NB4 (cell line): Measurements from ENCODE around the gene INSR.

Experiments
- MYC ChIP-seq: IDR thresholded peaks from 2 replicates; pipeline ENCODE4 v1.6.1; 2011; ENCODE audit warnings: low read depth, low read length
- POLR2A ChIP-seq: IDR thresholded peaks from 2 replicates; pipeline ENCODE4 v1.6.1; 2011; ENCODE audit warnings: mild to moderate bottlenecking; ENCODE audit not compliant: insufficient read length; ENCODE audit errors: extremely low read depth
- TF ChIP-seq, protein P1 (sequence below): IDR thresholded peaks from one replicate; pipeline ENCODE4 v1.5.1; 2012; ENCODE audit warnings: low read depth, low read length
- TF ChIP-seq, protein P2 (sequence below): IDR thresholded peaks from 2 replicates; pipeline ENCODE4 v1.6.1; 2011; ENCODE audit warnings: low read depth, low read length

DNA sequence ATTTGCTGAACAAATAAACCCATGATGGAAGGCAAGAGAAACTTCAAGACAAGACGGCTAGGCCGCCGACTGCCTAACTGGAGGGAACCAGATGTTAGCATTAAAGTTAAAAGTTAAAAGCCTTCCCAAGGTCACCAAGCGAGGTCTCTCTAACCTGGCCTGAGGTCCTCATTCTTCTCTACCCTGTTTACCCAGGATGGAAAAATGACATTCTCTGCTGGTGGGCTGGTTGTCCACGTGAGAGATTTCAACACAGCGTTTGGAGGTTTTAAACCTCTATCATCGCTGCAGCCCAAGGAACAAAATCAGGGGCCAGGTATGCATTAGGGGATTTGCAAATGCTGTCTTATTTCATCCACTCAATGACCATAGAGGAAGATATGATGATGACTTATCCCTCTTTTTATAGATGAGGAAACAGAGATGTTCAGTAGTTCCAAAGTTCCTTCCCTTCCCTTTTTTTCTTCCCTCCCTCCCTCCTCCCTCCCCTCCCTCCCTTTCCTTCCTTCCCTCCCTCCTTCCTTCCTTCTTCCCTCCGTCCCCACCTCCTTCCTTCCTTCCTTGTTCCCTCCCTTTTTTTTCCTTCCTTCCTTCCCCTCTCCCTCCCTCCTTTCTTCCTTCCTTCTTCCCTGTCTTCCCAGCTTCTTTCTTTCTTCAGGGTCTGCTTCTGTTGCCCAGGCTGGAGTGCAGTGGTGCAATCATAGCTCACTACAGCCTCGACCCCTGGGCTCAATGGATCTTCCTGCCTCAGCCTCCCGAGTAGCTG is 79.7 kb downstream of the INSR start:
- TF ChIP-seq, protein P1, sequence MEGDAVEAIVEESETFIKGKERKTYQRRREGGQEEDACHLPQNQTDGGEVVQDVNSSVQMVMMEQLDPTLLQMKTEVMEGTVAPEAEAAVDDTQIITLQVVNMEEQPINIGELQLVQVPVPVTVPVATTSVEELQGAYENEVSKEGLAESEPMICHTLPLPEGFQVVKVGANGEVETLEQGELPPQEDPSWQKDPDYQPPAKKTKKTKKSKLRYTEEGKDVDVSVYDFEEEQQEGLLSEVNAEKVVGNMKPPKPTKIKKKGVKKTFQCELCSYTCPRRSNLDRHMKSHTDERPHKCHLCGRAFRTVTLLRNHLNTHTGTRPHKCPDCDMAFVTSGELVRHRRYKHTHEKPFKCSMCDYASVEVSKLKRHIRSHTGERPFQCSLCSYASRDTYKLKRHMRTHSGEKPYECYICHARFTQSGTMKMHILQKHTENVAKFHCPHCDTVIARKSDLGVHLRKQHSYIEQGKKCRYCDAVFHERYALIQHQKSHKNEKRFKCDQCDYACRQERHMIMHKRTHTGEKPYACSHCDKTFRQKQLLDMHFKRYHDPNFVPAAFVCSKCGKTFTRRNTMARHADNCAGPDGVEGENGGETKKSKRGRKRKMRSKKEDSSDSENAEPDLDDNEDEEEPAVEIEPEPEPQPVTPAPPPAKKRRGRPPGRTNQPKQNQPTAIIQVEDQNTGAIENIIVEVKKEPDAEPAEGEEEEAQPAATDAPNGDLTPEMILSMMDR: no peak
- TF ChIP-seq POLR2A: no peak
- TF ChIP-seq MYC: no peak
- TF ChIP-seq, protein P2, sequence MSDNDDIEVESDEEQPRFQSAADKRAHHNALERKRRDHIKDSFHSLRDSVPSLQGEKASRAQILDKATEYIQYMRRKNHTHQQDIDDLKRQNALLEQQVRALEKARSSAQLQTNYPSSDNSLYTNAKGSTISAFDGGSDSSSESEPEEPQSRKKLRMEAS: no peak
